Fibroblast of the aortic adventitia (primary cell): ENCODE measurements around the gene SYNGAP1. TPM values are rescaled to one million over a fixed set of nuclear protein-coding genes. Genes with fewer than 3 reads are reported as not detected.
A peak's percentile ranks its signal among the peaks of the same experiment; 100 is the strongest.

Experiments
- DNase-seq: peaks from one replicate; pipeline ENCODE4 v3.0.0-alpha.2; 2010; ENCODE audit warnings: low read depth
- H3K4me3 ChIP-seq: 2 replicates; pipeline ENCODE4 v1.5.1; 2011; ENCODE audit warnings: low read depth, mild to moderate bottlenecking, control low read depth, low read length, moderate library complexity
- CTCF ChIP-seq: IDR thresholded peaks from 2 replicates; pipeline ENCODE4 v1.5.1; 2011; ENCODE audit warnings: mild to moderate bottlenecking, low read length, control low read depth, inconsistent platforms; ENCODE audit not compliant: insufficient read depth
- total RNA-seq: library from RNA; depleted of rRNA; stranded (reverse); fragments of >200 nt; gene quantifications from 2 replicates; pipeline ENCODE4 v1.2.3, GENCODE V29; 2012; ENCODE audit warnings: low replicate concordance

Gene SYNGAP1
- total RNA-seq, 1 donor: 7.6 TPM

- no peak overlapping the region for H3K4me3 ChIP-seq
- TF ChIP-seq CTCF: no peak
- no peak for DNase-seq
Measured at GRCh38 chr6:33406126-33406525, 13.7 kb upstream of the SYNGAP1 start.

GRCh38 chr6:33407132-33407718 is 12.6 kb upstream of the SYNGAP1 start:
- DNase-seq: peak; percentile 79
- H3K4me3 ChIP-seq: no peak overlapping the region
- TF ChIP-seq CTCF: peak; percentile 30

GRCh38 chr6:33410050-33410710 is 9.7 kb upstream of the SYNGAP1 start:
- TF ChIP-seq CTCF: no peak
- peak overlapping the region; percentile 76 for H3K4me3 ChIP-seq
- DNase-seq: peak; percentile 96

- DNase-seq: peak; percentile 85
- no peak for TF ChIP-seq CTCF
- peak within 1 kb of the TSS; percentile 76 for H3K4me3 ChIP-seq
Measured at GRCh38 chr6:33410711-33411631, 8.9 kb upstream of the SYNGAP1 start, which contains the start of gene PHF1. TSS of gene PHF1 (plus strand) at chr6:33411014. CDS start at chr6:33412264, 1,250 bp downstream.

GRCh38 chr6:33411632-33412005 is 8.2 kb upstream of the SYNGAP1 start:
- no peak for TF ChIP-seq CTCF
- DNase-seq: no peak
- peak overlapping the region; percentile 76 for H3K4me3 ChIP-seq

- TF ChIP-seq CTCF: no peak
- DNase-seq: no peak
- peak overlapping the region; percentile 5 for H3K4me3 ChIP-seq
Measured at GRCh38 chr6:33412140-33413009, 7.5 kb upstream of the SYNGAP1 start.
